GM12892 (cell line): ENCODE measurements around the gene INPP5A.

Experiments
- DNase-seq: peaks from one replicate; pipeline ENCODE4 v3.0.0; 2011; ENCODE audit not compliant: insufficient read length
- FAIRE-seq: peaks from 2 replicates; lab custom pipeline; 2011; peaks lifted over from hg19 to GRCh38; lab: Jason Lieb, UNC
- POLR2A ChIP-seq: IDR thresholded peaks from 2 replicates; pipeline ENCODE4 v1.6.1; 2011; ENCODE audit warnings: low read depth, low read length, control low read depth
- POLR2AphosphoS5 ChIP-seq: IDR thresholded peaks from 2 replicates; pipeline ENCODE4 v1.6.1; 2011; ENCODE audit warnings: low read depth, low read length, control low read depth
- TAF1 ChIP-seq: IDR thresholded peaks from 2 replicates; pipeline ENCODE4 v1.6.1; 2011; ENCODE audit warnings: low read depth, mild to moderate bottlenecking, control low read depth, low read length, borderline replicate concordance

The INPP5A gene

GRCh38 chr10:132641966-132642731 is 104.6 kb downstream of the INPP5A start:
- FAIRE-seq = no peak
- no peak for DNase-seq
- no peak for TF ChIP-seq POLR2A
- no peak for TF ChIP-seq TAF1
- TF ChIP-seq POLR2AphosphoS5 = no peak

- DNase-seq (no peak), FAIRE-seq (no peak)
- TF ChIP-seq POLR2AphosphoS5 = no peak
- no peak for TF ChIP-seq POLR2A
- no peak for TF ChIP-seq TAF1
These were observed 105.1 kb downstream of the INPP5A start for GRCh38 chr10:132642732-132643008.

- no peak for DNase-seq
- no peak for FAIRE-seq
- TF ChIP-seq POLR2AphosphoS5 (no peak), POLR2A (no peak), TAF1 (no peak)
These were observed 106.3 kb downstream of the INPP5A start for GRCh38 chr10:132643709-132644526.

DNA sequence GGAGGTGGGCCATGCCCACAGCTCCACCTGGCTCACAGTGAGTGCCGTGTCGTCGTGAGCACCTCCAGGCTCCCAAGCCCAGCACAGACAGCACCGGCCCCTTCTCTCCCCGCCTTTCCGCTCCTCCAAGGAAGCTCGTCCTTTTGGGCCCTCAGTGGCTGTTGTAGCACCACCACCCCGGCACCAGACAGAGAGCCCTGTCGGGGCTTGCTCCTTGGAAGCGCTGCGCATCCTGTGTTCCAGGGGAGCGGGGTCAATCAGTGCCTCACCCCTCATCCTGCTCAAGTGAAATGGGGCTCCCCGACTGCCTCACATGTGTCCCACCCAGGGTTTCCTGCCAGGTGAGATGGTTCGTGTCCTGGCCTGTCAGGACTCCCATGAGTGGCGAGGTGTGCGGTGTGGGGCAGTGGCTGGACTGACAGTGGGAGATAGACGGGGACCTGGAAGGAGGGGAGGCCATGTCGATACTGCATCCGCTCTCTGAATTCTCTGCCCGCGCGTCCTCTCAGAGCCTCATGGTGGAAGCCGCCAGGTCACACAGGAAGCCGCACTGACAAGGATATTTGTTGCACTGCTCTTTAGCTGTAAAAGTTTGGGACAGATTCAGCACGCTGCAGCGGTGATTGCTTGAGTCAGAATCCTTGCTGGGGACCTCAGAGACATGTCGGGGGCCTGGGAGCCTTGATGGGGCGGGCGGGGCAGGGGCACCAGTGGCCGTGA is 107.1 kb downstream of the INPP5A start:
- TF ChIP-seq POLR2A (no peak), TAF1 (no peak), POLR2AphosphoS5 (no peak)
- FAIRE-seq (no peak), DNase-seq (no peak)

- DNase-seq = no peak
- TF ChIP-seq POLR2A (no peak), POLR2AphosphoS5 (no peak), TAF1 (no peak)
- FAIRE-seq = no peak
These were observed 107.6 kb downstream of the INPP5A start for GRCh38 chr10:132645247-132645530.

- FAIRE-seq (no peak), DNase-seq (no peak)
- TF ChIP-seq POLR2AphosphoS5 = no peak
- no peak for TF ChIP-seq TAF1
- no peak for TF ChIP-seq POLR2A
These were observed 108.2 kb downstream of the INPP5A start for GRCh38 chr10:132645630-132646442.

GRCh38 chr10:132646443-132647097 is 109.0 kb downstream of the INPP5A start:
- no peak for DNase-seq
- no peak for FAIRE-seq
- TF ChIP-seq POLR2A (no peak), TAF1 (no peak), POLR2AphosphoS5 (no peak)

- TF ChIP-seq TAF1 (no peak), POLR2AphosphoS5 (no peak), POLR2A (no peak)
- DNase-seq = no peak
- FAIRE-seq = no peak
These were observed 109.8 kb downstream of the INPP5A start for GRCh38 chr10:132647424-132647823.

GRCh38 chr10:132648072-132648850 is 110.7 kb downstream of the INPP5A start:
- DNase-seq = no peak
- no peak for FAIRE-seq
- TF ChIP-seq POLR2AphosphoS5 = no peak
- TF ChIP-seq POLR2A = no peak
- no peak for TF ChIP-seq TAF1

- no peak for FAIRE-seq
- no peak for TF ChIP-seq POLR2A
- TF ChIP-seq POLR2AphosphoS5 = no peak
- TF ChIP-seq TAF1 = no peak
- no peak for DNase-seq
These were observed 111.4 kb downstream of the INPP5A start for GRCh38 chr10:132648851-132649528.
